Measurements from ENCODE around the gene NCOA1.
"Not testable (repeated sequence)": the region's sequence is repeated elsewhere in the genome, so short reads cannot be mapped to it uniquely, and the experiment has no call there.

NCOA1 gene

DNA sequence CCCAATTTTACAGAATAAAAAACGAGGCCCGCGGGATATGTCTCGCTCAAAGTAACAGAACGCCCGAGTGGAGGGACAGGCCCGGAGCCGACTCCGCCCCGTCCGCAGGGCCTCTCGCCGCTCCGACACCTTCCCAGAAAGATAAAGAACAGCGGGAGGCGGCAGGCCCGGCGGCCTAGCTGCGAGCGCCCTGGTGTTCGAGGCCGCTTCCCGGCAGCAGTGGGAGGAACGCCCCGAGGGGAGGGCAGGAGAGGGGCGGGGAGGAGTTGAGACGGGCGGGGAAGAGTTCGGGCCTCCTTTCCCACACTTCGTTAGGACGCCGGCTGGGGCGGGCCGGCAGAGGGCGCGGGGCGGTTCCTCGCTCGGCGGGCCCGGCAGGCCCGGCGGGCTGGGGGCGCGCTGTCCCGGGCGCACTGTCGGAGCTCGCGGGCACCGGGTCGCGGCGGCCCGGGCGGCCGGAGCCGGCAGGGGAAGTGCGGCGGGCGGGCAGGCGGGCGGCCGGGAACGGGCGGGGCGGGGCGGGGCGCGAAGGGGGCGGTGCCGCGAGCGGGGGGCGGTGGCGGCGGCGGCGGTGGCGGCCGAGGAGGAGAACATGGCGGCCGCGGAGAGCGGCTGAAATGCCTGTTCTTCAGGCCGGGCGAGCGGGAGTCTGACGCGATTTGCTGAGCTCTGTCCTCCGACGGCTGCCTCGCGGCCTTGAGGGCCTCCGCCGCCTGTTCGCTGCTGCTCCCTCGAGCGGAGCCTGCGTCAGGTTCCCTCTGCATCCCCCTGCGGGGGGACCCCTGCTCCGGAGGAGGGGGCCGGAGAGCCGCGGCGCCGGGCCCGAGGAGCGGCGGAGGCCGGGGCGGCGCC is at the start of gene NCOA1:
Gene NCOA1, plus strand, starts transcription at position 565 of the 852 bp plus-strand sequence. CDS start 167,424 bp downstream, outside the sequence.
- peak; percentile 86 for DNase-seq

DNA sequence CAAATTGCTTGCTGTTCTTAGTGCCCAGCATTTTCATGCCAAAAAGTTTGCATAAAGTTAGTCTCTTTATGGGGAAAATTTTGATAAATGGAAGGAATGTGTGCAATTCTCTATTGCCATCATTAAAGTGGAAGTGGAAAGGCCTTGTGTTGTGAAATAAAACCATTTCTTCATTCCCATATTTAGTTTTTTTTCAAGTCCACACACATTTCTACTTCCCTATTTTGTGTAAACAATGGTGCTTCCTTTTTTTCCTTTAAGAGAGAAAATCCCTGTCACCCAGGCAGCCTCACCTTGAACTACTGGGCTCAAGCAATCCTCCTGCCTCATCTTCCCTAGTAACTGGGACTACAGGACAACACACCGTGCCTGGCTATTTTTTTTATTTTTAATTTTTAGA is 42.3 kb upstream of the NCOA1 start:
- no peak for DNase-seq

DNA sequence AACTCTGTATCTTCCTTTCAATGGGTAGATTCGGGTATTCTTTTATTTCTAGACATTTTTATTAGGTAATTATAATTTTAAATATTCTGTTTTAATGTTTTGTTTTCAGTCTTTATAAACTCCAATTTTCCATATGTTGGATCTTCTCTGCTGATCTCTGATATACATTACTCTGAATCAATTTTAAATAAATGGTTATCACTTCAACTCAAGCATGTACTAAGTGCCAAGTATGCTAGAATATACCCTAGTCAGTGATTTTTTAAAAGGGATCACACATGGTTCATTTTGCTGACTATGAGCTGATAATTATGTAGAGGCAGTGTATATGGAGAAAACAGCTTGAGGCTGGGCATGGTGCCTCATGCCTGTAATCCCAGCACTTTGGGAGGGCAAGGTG is 41.7 kb upstream of the NCOA1 start:
- no peak for DNase-seq

DNA sequence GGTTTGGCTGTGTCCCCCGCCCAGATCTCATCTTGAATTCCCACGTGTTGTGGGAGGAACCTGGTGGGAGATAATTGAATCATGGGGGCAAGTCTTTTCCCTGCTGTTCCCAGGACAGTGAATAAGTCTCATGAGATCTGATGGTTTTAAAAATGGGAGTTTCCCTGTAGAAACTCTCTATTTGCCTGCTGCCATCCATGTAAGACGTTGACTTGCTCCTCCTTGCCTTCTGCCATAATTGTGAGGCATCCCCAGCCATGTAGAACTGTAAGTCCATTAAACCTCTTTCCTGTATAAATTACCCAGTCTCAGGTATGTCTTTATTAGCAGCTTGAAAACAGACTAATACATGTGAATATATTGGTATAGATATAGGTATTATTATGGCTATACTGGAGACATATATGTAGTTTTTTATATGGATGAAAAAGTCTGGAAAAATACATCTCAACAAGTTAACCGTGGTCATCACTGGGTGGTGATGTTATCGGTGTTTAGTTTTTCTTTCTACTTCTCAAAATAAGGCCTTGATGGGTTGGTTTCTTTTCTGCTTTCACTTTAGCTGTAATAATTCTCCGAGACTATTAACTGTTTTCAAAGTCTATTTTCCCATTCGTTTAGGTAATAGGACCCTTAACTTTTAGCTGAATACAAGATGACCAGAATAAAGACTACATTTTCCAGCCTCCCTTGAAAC is 39.1 kb upstream of the NCOA1 start:
- no peak for DNase-seq

DNA sequence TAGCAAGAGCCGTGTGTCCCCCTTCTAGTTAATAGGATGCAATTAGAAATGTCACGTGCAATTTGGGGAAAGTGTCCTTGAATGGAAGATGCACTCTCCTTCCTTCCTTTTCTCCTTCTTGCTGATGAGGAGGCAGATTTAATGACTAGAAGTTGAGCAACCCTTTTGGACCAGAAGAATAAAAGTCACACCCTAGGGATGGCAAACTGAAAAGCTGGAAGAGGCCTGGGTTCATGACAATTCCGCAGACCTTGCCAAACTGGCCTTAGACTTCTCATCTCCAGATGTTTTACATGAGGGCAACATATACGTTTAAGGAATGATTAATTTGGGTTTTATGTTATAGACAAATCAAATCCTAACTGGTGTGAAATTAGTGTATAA is 38.6 kb upstream of the NCOA1 start:
- no peak for DNase-seq

DNA sequence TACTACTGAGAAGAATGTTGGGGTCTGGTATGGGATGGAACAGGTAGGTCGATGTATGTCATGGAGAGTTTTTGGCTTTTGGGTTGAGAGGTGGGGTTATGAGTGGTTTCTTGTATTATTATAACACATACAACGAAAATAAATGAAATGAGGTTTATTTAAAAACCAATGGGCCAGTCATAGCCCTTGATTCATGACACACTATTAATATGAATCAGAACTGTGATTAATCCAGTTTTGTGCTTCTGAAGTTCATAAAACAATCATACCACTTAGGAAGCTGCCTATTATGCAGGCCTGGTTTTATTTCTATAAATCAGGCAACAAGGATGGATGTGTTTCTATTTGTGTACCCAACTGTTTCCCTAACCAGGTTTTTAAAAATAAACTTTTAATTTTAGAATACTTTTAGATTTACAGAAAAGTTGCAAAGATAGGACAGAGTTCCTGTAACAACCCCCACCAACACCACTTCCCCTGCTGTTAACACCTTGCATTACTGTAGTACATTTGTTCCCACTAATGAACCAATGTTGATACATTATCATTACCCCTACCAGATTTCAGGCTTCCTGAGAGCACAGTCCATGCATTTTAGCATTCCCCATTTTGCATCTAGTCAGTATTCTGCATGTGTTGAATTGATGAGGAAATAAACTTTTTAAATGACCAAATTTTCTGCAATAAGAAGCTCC is 37.5 kb upstream of the NCOA1 start:
- no peak for DNase-seq

DNA sequence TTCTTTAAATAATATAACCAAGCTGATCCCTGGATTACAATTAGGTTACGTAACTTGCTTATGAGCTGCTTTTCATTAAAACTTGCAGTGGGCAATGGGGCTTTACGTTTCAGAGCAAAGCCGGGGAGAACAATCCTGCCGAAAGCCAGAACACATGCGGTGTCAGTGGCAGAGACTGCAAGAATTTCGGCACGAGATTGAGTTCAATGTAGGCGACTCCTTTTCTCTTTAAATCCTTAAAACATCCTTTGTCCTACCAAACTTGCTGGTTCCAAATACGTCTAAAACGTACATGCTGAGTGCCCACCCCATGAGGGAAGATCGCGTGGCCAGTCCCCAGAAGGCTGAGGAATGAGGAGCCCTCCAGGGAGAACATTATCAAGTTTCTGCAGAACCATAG is 36.8 kb upstream of the NCOA1 start:
- DNase-seq, result no peak

DNA sequence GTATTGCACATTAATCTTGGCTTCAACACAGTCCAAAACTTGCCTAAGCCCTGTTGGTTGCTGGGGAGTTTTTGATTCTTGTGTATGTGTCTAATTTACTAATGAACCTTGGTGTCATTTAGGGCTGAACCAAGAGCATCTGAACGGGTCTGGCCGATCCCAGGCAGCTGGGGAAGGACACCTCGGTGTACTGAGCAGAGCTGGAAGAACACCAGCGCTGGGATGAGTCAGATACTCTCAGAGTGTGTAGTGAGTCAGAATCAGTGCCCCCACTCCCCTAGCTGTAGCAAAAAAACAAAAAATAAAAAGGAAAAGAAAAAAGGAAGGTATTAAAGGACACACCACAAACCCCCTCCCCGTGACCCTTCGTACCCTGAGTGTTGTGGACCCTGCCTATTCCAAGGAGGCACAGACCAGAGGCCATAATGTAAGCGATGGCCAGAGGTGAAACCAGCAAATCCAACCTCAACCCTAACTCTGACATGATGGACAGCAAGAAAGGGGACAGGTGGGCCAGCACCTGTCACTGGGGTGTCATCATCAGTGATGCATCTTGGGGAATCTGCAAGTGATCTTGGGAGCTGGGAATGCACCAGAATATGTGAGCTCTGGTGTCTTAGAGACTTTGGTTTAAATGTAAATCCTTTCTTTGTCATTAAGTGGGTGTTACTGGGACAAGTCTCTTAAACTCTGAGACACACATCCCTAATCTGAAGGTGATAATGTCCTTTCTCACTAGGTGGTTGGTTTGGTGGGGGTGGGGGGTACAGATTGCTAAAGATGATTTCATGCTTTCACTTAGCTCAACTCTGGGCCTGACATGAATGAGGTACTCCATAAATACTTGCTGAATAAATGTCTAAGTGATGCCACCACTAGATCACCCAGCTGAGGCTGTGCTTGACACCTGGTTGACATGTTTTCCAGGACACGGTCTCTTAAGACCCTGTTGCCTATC is 34.2 kb upstream of the NCOA1 start:
- no peak for DNase-seq

DNA sequence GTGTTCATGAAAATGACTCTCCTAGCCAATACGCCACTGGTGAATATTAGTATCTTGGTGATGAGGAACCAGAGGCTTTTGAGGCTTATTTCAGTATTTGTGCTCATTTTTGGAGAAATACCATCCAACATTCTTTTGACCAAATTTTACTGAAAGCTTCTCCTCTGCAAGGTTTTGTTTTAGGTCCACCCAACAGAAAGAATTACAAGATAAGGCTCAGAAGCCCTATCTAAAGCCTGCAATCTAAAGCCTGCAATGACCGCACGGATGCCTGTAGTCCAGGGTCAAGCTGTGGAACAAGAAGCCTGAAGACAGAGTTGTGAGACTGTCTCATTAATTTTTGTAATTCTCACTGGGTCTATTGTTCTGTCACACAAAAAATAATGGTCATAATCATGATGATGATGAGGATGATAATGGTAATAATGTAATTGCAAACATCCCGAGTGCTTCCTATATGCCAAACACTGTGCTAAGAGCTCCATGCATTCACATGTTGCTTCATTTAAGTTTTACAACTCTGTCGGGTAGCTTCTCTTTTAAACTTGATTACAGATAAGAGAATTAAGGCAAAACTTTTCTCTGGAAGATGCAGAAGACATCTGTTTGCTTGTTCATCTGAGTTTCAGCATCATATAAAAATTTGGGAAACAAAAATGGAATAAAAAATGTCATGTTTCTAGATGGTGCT is 33.2 kb upstream of the NCOA1 start:
- DNase-seq, result no peak

DNA sequence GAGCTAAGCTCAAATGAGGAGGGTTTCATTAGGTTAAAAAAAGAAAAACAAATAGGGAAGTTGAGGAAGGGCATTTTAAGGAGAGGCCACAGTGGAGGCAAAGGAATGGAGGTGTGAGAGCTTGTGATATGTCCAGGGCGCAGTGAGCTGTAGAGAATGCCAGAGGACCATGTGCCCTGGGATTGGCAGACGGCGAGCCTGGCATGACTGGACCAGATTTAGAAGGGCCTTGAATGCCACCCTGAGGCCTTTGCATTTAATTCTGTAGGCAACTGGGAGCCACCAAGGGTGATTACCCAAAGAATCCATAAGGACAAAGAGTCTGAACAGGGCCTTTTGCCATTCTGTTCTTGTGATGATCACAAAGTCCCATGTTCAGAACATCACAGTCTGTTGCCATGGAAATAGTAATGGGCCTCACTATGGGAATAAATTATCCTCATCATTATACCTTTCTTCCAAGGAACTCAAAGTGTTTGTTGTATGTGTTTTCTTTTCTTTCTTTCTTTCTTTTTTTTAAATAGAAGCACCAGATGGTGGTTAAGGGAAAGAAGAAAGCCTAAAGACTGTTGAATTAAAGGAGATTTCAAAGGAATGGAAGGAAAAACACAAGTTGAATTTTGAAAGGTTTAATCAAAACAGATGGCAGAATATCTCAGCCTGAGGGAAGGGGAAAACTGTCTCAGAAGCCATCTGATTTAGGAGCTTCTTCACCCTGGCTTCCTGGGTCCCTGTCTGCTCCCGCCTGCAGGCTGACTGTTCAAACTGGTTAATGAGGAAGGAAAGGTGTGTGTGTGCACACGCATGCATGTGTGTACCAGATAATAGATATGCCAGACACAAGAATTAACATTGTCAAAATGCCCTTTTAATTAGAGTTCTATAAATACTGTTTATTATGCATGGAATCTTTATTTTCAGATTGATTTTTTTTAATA is 31.6 kb upstream of the NCOA1 start:
- DNase-seq, result no peak

DNA sequence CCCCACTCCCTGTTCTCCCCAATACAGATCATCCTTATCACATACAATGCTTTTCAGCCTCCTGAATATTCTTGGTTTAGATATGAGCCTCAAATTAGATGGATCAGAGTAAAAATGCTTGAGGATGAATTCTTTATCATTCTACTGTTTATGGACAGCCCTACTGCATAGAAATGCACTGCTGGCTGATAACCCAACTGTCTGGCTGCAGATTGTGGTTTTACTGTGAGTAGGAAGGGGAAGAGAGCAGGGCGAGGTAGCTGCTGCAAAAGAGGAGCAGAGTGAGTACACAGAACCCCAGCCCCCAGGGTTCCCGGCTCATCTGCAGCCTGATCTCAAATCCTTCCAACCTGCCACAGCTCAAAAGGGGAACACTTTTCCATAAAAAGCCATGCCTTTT is 29.4 kb upstream of the NCOA1 start:
- peak; percentile 53 for DNase-seq

DNA sequence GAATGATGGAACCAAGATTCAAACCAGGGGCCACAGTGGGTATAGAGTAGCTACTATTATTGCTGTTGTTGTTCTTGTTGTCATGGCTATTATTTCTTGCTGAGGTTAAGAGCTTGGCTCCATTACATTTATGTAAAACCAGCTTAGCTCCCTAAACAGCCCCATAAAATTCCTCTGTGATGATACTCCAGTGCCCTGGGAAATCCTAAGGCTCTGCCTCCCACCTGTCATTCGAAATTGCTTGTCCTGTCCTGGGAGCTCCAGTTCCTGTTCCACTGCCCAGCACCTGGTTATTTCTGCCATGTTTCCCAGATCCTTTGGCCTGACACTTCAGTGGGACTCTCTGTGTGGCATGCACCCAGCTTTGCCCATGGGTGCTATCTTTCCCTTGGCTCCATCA is 27.8 kb upstream of the NCOA1 start:
- no peak for DNase-seq

DNA sequence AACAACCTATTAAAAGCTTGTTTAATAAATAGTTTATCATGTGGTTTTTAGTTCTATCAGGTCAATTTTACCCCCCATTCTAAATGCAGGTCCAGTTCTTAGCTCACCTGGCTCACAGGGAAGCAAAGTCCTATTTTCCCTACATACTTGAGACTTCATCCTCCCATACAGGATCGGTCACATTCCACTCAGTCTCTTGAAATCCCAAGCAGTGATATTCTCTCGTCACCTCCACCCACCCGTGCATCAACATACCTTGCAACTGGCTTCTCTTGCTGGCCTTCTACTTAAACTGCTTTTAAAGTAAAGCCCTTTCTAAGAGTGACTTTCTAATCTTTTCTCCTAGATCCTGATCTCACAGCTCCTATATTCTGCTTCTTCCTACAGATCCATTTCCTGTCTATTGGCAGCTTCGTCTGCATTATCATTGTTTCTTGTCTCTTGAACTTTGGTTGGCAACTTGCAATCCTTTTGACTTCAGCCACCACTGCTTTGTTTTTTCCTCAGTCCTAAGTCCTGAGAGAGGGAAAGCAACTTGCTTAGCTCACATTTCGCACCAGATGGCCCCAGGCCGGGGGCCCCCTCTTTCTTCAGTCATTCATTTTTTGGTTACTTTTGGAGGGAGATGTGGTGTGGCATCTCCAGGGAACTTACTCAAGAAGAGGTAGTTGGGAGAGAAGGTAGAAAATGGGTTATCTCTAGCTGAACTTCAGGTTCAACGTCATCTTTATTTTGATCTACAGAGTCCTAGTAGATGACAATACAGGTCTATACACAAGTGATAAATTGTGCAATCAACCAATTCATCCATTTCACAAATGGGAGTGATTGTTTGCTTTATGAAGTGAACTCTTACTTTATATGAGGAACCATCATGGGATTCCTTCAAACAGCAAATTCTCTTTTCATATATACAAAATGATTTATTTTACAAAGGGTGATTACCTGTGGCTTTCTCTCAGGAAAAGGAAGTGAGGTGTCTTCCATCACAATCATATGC is 23.9 kb upstream of the NCOA1 start:
- no peak for DNase-seq

DNA sequence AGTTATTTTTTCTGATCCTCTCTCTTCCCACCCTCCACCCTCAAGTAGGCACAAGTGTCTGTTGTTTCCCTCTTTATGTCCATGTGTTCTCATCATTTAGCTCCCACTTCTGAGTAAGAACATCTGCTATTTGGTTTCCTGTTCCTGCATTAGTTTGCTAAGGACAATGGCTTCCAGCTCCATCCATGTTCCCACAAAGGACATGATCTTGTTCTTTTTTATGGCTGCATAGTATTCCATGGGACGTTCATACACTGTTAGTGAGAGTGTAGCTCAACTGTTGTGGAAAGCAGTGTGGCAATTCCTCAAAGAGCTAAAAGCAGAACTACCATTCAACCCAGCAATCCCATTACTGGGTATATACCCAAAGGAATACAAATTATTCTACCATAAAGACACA is 22.6 kb upstream of the NCOA1 start:
- DNase-seq, result not testable (repeated sequence)

DNA sequence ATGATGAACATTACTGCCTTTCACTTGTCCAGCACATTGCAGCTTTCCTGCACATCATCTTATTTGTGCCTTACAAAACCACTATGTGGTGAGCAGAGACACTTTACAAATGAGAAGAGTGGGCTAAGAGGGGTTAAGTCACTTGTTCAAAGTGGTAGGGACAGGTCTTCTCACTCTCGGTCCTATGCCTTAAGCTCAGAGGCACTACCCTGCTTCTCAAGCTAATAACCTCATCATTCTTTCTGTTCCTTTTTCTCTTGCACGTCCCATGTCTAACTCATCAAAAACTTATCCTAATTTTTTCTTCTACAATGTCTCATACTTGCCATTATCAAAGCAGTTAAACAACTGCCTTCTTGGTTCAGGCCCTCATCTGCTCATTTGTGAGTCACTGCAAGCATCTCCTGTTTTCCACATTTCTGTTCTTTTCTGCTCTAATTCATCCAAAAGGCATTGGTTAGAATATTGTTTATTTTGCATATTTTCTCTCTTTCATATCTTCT is 21.9 kb upstream of the NCOA1 start:
- no peak for DNase-seq

DNA sequence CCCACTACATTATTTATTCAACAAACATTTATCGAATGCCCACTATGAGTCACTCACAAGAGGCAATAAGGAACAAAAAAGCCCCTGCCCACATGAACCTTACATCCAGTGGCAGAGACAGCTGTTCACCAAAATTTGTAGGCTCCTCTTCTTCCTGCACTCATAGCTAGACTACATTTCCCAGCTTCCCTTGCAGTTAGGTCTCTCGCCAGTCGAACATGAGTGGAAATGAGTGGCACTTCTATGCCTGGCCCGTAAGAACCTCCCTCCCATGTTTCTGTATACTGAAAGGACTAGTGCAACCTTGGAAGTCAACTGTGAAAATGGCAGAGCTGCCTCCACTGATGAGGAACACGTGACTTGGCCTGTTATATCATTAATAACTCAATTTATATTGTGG is 19.4 kb upstream of the NCOA1 start:
- no peak for DNase-seq

DNA sequence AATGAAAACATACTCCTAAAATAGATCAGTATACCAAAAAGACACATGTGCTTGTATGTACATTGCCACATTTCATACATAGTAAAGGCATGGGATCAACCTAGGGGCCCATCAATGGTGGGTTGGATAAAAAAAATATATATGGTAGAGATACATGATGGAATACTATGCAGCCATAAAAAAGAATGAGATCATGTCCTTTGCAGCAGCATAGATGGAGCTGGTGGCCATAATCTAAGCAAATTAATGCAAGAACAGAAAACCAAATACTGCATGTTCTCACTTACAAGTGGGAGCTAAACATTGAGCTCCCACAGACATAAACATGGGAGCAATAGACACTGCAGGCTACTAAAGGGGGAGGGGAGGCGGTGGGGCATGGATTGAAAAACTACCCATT is 18.6 kb upstream of the NCOA1 start:
- DNase-seq, result no peak

DNA sequence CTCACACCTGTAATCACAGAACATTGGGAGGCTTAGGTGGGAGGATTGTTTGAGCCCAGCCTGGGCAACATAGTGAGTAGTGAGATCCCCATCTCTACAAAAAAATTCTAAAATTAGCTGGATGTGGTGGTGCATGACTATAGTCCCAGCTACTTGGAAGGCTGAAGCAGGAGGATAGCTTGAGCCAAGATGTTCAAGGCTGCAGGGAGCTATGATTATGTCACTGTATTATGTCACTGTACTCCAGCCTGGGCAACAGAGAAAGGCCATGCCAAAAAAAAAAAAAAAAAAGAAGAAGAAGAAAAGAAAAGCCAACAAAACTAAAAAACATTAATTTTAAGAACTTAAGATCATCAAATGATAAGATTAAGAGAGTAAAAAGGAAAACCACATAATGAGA is 17.4 kb upstream of the NCOA1 start:
- DNase-seq, result no peak

DNA sequence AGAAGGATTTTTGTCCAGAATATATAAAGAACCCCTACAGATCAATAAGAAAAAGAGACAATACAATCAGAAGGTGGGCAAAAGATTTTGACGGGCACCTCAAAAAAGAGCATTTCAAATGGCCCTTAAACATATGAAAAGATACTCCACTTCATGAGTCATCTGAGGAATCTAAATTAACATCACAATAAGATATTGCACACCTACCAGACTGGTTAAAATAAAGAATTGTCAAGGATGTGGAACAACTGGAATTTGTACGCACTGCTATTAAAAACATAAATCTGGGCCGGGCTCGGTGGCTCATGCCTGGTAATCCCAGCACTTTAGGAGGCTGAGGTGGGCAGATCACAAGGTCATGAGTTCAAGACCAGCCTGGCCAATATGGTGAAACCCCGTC is 17.0 kb upstream of the NCOA1 start:
- DNase-seq, result no peak

Measured in GDM1 (cell line).